HepG2 (cell line): ENCODE data around the gene INO80. TPM values are rescaled to one million over a fixed set of nuclear protein-coding genes. Genes with fewer than 3 reads are reported as not detected.

ENCODE experiments used
- ATAC-seq: fragments of 200-7000 bp; cut with Tn5 transposase; 3 replicates; pipeline ENCODE4 v1.9.1; 2020; ENCODE audit warnings: mild to moderate bottlenecking, moderate library complexity
- BruUV-seq: library from RNA; stranded (reverse); fragments of 400-500 nt; replicated peaks from 2 replicates; lab custom pipeline; 2021; lab: Mats Ljungman, UMichigan
- CTCF ChIA-PET: fragments of 300-600 bp; formaldehyde crosslinking; extraction: SDS; loops from one replicate; lab custom pipeline; 2021; ENCODE audit warnings: low total read pairs, inconsistent platforms, low intra/inter-chr PET ratio; lab: Yijun Ruan, JAX
- POLR2A ChIA-PET: fragments of 350-600 bp; sonication (Branson Sonifier 250); formaldehyde crosslinking; loops from one replicate; lab custom pipeline; 2020; ENCODE audit warnings: antibody characterized with exemption, inconsistent platforms; lab: Yijun Ruan, JAX
- DNase-seq: peaks from one replicate; pipeline ENCODE4 v3.0.0-alpha.2; 2015; ENCODE audit warnings: low spot score
- FAIRE-seq: peaks from 3 replicates; lab custom pipeline; 2011; peaks lifted over from hg19 to GRCh38; lab: Jason Lieb, UNC
- H2AFZ ChIP-seq: one replicate; pipeline ENCODE4 v1.6.1; 2011; ENCODE audit warnings: low read length, inconsistent platforms
- H3K27ac ChIP-seq: fragments of 300-600 bp; 3 replicates; pipeline ENCODE4 v1.8.0; 2011; ENCODE audit warnings: mixed run types, mild to moderate bottlenecking, mixed read lengths, low read length, inconsistent platforms; ENCODE audit not compliant: insufficient read depth; ENCODE audit errors: extremely low read length
- H3K27me3 ChIP-seq, 2 experiments: fragments of 200-600 bp in 1 of 2; 2 replicates in 1 of 2; 3 replicates in 1 of 2; pipeline versions ENCODE4 v1.6.0 to v1.8.0; 2011; ENCODE audit warnings: low read length in 2 of 2, mild to moderate bottlenecking in 2 of 2, moderate library complexity in 2 of 2, inconsistent platforms in 1 of 2; ENCODE audit not compliant: insufficient read depth in 2 of 2, control insufficient read depth in 1 of 2
- H3K36me3 ChIP-seq, 2 experiments: fragments of 200-600 bp in 1 of 2; replicated peaks in 1 of 2; 2 replicates in 1 of 2; 3 replicates in 1 of 2; pipeline versions ENCODE4 v1.5.1 to v1.8.0; 2011; ENCODE audit warnings: low read length in 2 of 2, inconsistent platforms in 1 of 2; ENCODE audit not compliant: insufficient read depth in 2 of 2, control insufficient read depth in 1 of 2
- H3K4me1 ChIP-seq: 2 replicates; pipeline ENCODE4 v1.5.1; 2012; ENCODE audit warnings: low read length, inconsistent platforms; ENCODE audit not compliant: insufficient read depth
- H3K4me2 ChIP-seq: 2 replicates; pipeline ENCODE4 v1.6.0; 2011; ENCODE audit warnings: low read depth, low read length, inconsistent platforms
- H3K4me3 ChIP-seq, 3 experiments: fragments of 200-600 bp in 1 of 3; sonication (generic), shearing (Covaris generic) in 1 of 3; replicated peaks in 1 of 3; 2 replicates each; pipeline ENCODE4 v1.5.1; 2011 to 2016; ENCODE audit warnings: low read length in 3 of 3, inconsistent platforms in 2 of 3, low read depth in 2 of 3, mild to moderate bottlenecking in 2 of 3, control low read depth in 1 of 3, mixed read lengths in 1 of 3; ENCODE audit not compliant: insufficient read depth in 1 of 3
- H3K79me2 ChIP-seq: one replicate; pipeline ENCODE4 v1.6.1; 2011; ENCODE audit warnings: low read length, inconsistent platforms; ENCODE audit not compliant: insufficient read depth
- H3K9ac ChIP-seq: 2 replicates; pipeline ENCODE4 v1.6.0; 2011; ENCODE audit warnings: mild to moderate bottlenecking, low read depth, low read length, inconsistent platforms; ENCODE audit not compliant: insufficient read depth
- H3K9me3 ChIP-seq: 2 replicates; pipeline ENCODE4 v1.5.1; 2012; ENCODE audit warnings: mild to moderate bottlenecking, low read length
- H4K20me1 ChIP-seq: 2 replicates; pipeline ENCODE4 v1.6.0; 2011; ENCODE audit warnings: inconsistent platforms, mild to moderate bottlenecking, low read length, moderate library complexity; ENCODE audit not compliant: insufficient read depth
- ELF4 ChIP-seq: sonication (generic); formaldehyde crosslinking; IDR thresholded peaks from 2 replicates; pipeline ENCODE4 v1.5.0; 2020; ENCODE audit warnings: missing genetic modification reagents, mild to moderate bottlenecking, moderate library complexity, borderline replicate concordance
- KAT7 ChIP-seq: IDR thresholded peaks from 2 replicates; pipeline ENCODE4 v1.6.1; 2018; ENCODE audit warnings: borderline replicate concordance, missing compliant biosample characterization
- MAZ ChIP-seq, 2 experiments: sonication (generic) in 1 of 2; formaldehyde crosslinking in 1 of 2; IDR thresholded peaks; 2 replicates each; pipeline versions ENCODE4 v1.5.0 to v1.6.1; 2012 to 2020; ENCODE audit warnings: low read depth in 2 of 2, mild to moderate bottlenecking in 2 of 2, borderline replicate concordance in 1 of 2, improper control_type of control experiment in 1 of 2, low read length in 1 of 2, missing genetic modification reagents in 1 of 2, moderate library complexity in 1 of 2
- MED1 ChIP-seq: sonication (generic); formaldehyde crosslinking; IDR thresholded peaks from 2 replicates; pipeline ENCODE4 v1.4.0; 2020; ENCODE audit warnings: missing genetic modification reagents
- MEIS1 ChIP-seq: sonication (generic); formaldehyde crosslinking; IDR thresholded peaks from 2 replicates; pipeline ENCODE4 v1.9.0; 2021; ENCODE audit warnings: mild to moderate bottlenecking, missing genetic modification reagents, moderate library complexity, borderline replicate concordance
- PBX3 ChIP-seq: sonication (generic); formaldehyde crosslinking; IDR thresholded peaks from 2 replicates; pipeline ENCODE4 v1.8.1; 2023; ENCODE audit warnings: missing genetic modification reagents, inconsistent platforms, borderline replicate concordance
- RBM39 ChIP-seq: fragments of 200-400 bp; formaldehyde crosslinking; IDR thresholded peaks from one replicate; pipeline ENCODE4 v1.6.1; 2018; ENCODE audit warnings: antibody characterized with exemption, mild to moderate bottlenecking, low read depth, low read length; ENCODE audit not compliant: poor library complexity, severe bottlenecking
- STAT6 ChIP-seq: sonication (generic); formaldehyde crosslinking; IDR thresholded peaks from 2 replicates; pipeline ENCODE4 v1.4.0; 2020; ENCODE audit warnings: missing genetic modification reagents, mild to moderate bottlenecking, borderline replicate concordance
- YY1 ChIP-seq: IDR thresholded peaks from 2 replicates; pipeline ENCODE4 v1.6.1; 2011; ENCODE audit warnings: low read length, low read depth, moderate library complexity, mild to moderate bottlenecking; ENCODE audit not compliant: insufficient read depth, insufficient replicate concordance
- ZNF276 ChIP-seq: sonication (generic); formaldehyde crosslinking; IDR thresholded peaks from 2 replicates; pipeline ENCODE4 v1.4.0; 2020; ENCODE audit warnings: mild to moderate bottlenecking, low read depth, missing genetic modification reagents
- ZNF496 ChIP-seq: sonication (generic); formaldehyde crosslinking; IDR thresholded peaks from 2 replicates; pipeline ENCODE4 v1.8.1; 2023; ENCODE audit warnings: mild to moderate bottlenecking, moderate library complexity, missing genetic modification reagents; ENCODE audit not compliant: insufficient replicate concordance
- ZNF562 ChIP-seq: sonication (generic); formaldehyde crosslinking; IDR thresholded peaks from 2 replicates; pipeline ENCODE4 v1.8.0; 2022; ENCODE audit warnings: missing genetic modification reagents, borderline replicate concordance
- WGBS: methylation state at CpG from one replicate; pipeline ENCODE4 v1.1.6; 2017; ENCODE audit warnings: low lambda C conversion rate; 5-methylcytosine and 5-hydroxymethylcytosine counted together
- in situ Hi-C: cut with HindIII; loops from 2 replicates; pipeline ENCODE4 v1.10.0; 2017; ENCODE audit warnings: low pct_unique_long_range_greater_than_20kb; ENCODE audit not compliant: extremely low pct_ligation_motif_present
- intact Hi-C: fragments of 100-400 bp; cut with micrococcal nuclease; formaldehyde crosslinking; loops from one replicate; pipeline ENCODE4 v1.10.0; 2022; ENCODE audit not compliant: unreplicated experiment
- polyA plus RNA-seq, 8 experiments: library from polyadenylated mRNA; depleted of rRNA in 3 of 8; stranded (reverse) in 7 of 8; unstranded in 1 of 8; fragments of >200 nt; fragmentation: Illumina TruSeq in 4 of 8; extraction: Trizol in 4 of 8; gene quantifications; 2 replicates each; pipeline versions ENCODE4 v1.2.1 to v1.2.3, GENCODE V29; 2011 to 2016; ENCODE audit warnings: low read depth in 4 of 8, missing spikeins in 1 of 8, mixed read lengths in 1 of 8; ENCODE audit not compliant: insufficient read depth in 1 of 8
- total RNA-seq, 5 experiments: library from RNA; depleted of rRNA; stranded (reverse); fragments of >200 nt; fragmentation: Illumina TruSeq; extraction: Trizol; gene quantifications; 2 replicates each; pipeline ENCODE4 v1.2.3, GENCODE V29; 2016; ENCODE audit warnings: low read depth in 1 of 5
- TF ChIP-seq, protein P1 (sequence below): sonication (generic); formaldehyde crosslinking; IDR thresholded peaks from 2 replicates; pipeline ENCODE4 v1.5.1; 2020; ENCODE audit warnings: mild to moderate bottlenecking, missing genetic modification reagents, moderate library complexity
- TF ChIP-seq, protein P2 (sequence below): sonication (generic); formaldehyde crosslinking; IDR thresholded peaks from 2 replicates; pipeline ENCODE4 v1.5.0; 2020; ENCODE audit warnings: missing genetic modification reagents

INO80 gene
- total and polyA plus RNA-seq, 2 of the 13 experiments (the other 11 are each of a cell fraction or from before 2014, with no cell fraction given): 3.6 to 14.8 TPM

GRCh38 chr15:40978141-40978540 lies 137.9 kb downstream of the INO80 start (continued):
- TF ChIP-seq, protein P1, sequence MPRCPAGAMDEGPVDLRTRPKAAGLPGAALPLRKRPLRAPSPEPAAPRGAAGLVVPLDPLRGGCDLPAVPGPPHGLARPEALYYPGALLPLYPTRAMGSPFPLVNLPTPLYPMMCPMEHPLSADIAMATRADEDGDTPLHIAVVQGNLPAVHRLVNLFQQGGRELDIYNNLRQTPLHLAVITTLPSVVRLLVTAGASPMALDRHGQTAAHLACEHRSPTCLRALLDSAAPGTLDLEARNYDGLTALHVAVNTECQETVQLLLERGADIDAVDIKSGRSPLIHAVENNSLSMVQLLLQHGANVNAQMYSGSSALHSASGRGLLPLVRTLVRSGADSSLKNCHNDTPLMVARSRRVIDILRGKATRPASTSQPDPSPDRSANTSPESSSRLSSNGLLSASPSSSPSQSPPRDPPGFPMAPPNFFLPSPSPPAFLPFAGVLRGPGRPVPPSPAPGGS (CRISPR knock-in tag): no peak
- no peak for TF ChIP-seq STAT6
- no peak for TF ChIP-seq ZNF276 (CRISPR knock-in tag)

DNA sequence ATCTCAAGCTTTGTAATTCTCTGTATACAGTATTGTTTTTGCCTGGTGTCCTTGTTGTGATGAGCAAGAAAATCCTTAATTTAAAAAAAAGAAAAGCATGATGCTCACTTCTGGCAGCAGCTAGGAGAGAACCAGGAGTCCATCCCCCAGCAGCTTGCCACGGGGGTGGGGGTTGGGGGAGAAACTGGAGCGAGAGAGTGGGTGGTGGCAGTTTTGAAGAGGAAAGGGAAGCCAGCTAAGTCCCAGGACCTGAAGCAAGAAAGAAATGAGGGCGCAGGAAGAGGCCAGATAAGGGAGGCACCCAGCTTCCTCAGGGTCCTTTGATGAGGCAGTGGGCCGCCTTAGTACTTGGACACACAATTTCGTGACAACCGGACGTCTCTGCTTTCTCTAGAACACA lies 139.3 kb downstream of the INO80 start:
- DNase-seq: no peak
- no peak for FAIRE-seq
- Histone ChIP-seq H4K20me1 (no peaks in the 10 kb centered on the region), H3K27me3 (no peaks in the 10 kb centered on the region), H3K4me1 (no peaks in the 10 kb centered on the region), H3K27ac (no peak overlapping the region), H3K9me3 (no peaks in the 10 kb centered on the region), H2AFZ (no peak overlapping the region), H3K4me2 (no peak overlapping the region), H3K79me2 (no peaks in the 10 kb centered on the region), H3K4me3 (no peak overlapping the region), H3K9ac (no peak overlapping the region), H3K36me3 (peaks cover 18 to 54% of the 10 kb centered on the region in 2 experiments)
- no TSS peak for BruUV-seq
- ChIA-PET CTCF (no interaction called here), POLR2A (no interaction called here)
- ATAC-seq: no peak
- intact Hi-C loops (no loop called here), in situ Hi-C loops (no loop called here)
- 98% methylated on average over 7 of the region's 7 CpGs for WGBS
- TF ChIP-seq RBM39 (no peak), ZNF562 (CRISPR knock-in tag) (no peak), MED1 (CRISPR knock-in tag) (no peak), MAZ (IDR thresholded peaks at IDR 0.05; ENCODE audit: borderline replicate concordance, low read depth, low read length) (no peak), MAZ (CRISPR knock-in tag; IDR thresholded peaks at IDR 0.05; ENCODE audit: low read depth) (no peak), ZNF496 (CRISPR knock-in tag) (no peak), MEIS1 (no peak), KAT7 (CRISPR knock-in tag) (no peak), ELF4 (CRISPR knock-in tag) (no peak), PBX3 (no peak), YY1 (no peak)
- TF ChIP-seq, protein P2, sequence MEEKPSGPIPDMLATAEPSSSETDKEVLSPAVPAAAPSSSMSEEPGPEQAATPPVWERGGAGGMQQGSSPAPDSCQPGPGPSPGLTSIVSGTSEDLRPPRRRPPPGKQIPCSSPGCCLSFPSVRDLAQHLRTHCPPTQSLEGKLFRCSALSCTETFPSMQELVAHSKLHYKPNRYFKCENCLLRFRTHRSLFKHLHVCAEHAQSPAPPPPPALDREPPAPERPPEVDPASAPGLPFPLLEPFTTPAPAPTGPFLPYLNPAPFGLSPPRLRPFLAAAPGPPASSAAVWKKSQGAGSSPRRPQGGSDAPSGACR (CRISPR knock-in tag): no peak
